ENCODE measurements around the gene TFR2. TPM values are rescaled to one million over a fixed set of nuclear protein-coding genes. Genes with fewer than 3 reads are reported as not detected.

Gene TFR2
- total RNA-seq, 1 experiment from 2014 or later = 11.8 TPM

DNA sequence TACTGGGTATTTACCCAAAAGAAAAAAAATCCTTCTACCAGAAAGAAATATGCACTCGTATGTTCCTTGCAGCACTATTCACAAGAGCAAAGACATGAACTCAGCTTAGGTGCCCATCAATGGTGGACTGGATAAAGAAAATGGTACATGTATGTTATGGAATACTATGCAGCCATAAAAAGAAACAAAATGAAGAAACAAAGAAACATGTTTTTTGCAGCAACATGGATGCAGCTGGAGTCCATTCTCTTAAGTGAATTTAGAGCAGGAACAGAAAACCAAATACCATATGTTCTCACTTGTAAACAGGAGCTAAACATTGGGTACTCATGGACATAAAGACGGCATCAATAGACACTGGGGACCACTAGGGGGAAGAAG, 26.7 kb upstream of the TFR2 start:
- Histone ChIP-seq H3K36me3 (ENCODE audit: control insufficient read depth in 1 of 2, insufficient read depth in 2 of 2, low read length in 2 of 2) (no peaks in the 10 kb centered on the region), H3K27ac (ENCODE audit: low read depth, low read length) (no peak overlapping the region), H3K9ac (ENCODE audit: low read length) (no peak overlapping the region), H3K27me3 (ENCODE audit: insufficient read depth, low read length) (no peaks in the 10 kb centered on the region), H3K4me1 (ENCODE audit: control insufficient read depth in 1 of 2, insufficient read depth in 2 of 2, low read length in 2 of 2) (peaks cover 0 to 8% of the 10 kb centered on the region in 2 experiments; a peak in 2 of 4 replicates), H3K4me3 (replicated peaks in 1 of 2; ENCODE audit: low read depth in 1 of 2, low read length in 2 of 2) (no peak overlapping the region), H3K4me2 (ENCODE audit: low read length) (no peak overlapping the region), H2AFZ (ENCODE audit: low read depth, low read length, poor library complexity, severe bottlenecking) (no peak overlapping the region), H3K9me2 (ENCODE audit: insufficient read depth) (no peaks in the 10 kb centered on the region), H3K9me3 (ENCODE audit: control insufficient read depth in 1 of 2, insufficient read depth in 1 of 2, low read depth in 1 of 2, low read length in 2 of 2) (no peaks in the 10 kb centered on the region), H3K79me2 (ENCODE audit: insufficient read depth, low read length) (no peaks in the 10 kb centered on the region), H4K20me1 (ENCODE audit: insufficient read depth) (no peaks in the 10 kb centered on the region)
- no TSS peak for BruUV-seq (replicated peaks)
- DNase-seq (ENCODE audit: low read depth, low spot score) (no peak), ATAC-seq (no peak)
- TF ChIP-seq SIN3A (IDR thresholded peaks at IDR 0.05; ENCODE audit: low read depth) = no peak
- TF ChIP-seq, protein P1, sequence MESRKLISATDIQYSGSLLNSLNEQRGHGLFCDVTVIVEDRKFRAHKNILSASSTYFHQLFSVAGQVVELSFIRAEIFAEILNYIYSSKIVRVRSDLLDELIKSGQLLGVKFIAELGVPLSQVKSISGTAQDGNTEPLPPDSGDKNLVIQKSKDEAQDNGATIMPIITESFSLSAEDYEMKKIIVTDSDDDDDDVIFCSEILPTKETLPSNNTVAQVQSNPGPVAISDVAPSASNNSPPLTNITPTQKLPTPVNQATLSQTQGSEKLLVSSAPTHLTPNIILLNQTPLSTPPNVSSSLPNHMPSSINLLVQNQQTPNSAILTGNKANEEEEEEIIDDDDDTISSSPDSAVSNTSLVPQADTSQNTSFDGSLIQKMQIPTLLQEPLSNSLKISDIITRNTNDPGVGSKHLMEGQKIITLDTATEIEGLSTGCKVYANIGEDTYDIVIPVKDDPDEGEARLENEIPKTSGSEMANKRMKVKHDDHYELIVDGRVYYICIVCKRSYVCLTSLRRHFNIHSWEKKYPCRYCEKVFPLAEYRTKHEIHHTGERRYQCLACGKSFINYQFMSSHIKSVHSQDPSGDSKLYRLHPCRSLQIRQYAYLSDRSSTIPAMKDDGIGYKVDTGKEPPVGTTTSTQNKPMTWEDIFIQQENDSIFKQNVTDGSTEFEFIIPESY (IDR thresholded peaks at IDR 0.05; ENCODE audit: extremely low read depth, insufficient replicate concordance, low read length) = no peak
- no peak for TF ChIP-seq CBX3 (IDR thresholded peaks at IDR 0.05; ENCODE audit: low read depth)
- TF ChIP-seq, protein P2, sequence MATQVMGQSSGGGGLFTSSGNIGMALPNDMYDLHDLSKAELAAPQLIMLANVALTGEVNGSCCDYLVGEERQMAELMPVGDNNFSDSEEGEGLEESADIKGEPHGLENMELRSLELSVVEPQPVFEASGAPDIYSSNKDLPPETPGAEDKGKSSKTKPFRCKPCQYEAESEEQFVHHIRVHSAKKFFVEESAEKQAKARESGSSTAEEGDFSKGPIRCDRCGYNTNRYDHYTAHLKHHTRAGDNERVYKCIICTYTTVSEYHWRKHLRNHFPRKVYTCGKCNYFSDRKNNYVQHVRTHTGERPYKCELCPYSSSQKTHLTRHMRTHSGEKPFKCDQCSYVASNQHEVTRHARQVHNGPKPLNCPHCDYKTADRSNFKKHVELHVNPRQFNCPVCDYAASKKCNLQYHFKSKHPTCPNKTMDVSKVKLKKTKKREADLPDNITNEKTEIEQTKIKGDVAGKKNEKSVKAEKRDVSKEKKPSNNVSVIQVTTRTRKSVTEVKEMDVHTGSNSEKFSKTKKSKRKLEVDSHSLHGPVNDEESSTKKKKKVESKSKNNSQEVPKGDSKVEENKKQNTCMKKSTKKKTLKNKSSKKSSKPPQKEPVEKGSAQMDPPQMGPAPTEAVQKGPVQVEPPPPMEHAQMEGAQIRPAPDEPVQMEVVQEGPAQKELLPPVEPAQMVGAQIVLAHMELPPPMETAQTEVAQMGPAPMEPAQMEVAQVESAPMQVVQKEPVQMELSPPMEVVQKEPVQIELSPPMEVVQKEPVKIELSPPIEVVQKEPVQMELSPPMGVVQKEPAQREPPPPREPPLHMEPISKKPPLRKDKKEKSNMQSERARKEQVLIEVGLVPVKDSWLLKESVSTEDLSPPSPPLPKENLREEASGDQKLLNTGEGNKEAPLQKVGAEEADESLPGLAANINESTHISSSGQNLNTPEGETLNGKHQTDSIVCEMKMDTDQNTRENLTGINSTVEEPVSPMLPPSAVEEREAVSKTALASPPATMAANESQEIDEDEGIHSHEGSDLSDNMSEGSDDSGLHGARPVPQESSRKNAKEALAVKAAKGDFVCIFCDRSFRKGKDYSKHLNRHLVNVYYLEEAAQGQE (IDR thresholded peaks at IDR 0.05; ENCODE audit: low read depth) = no peak
- no peak for TF ChIP-seq POLR2A (IDR thresholded peaks at IDR 0.05; ENCODE audit: borderline replicate concordance, extremely low read depth, insufficient read depth, insufficient read length)
- TF ChIP-seq RAD21 (IDR thresholded peaks at IDR 0.05; ENCODE audit: low read depth) = no peak
- no peak for TF ChIP-seq ELF1 (IDR thresholded peaks at IDR 0.05; ENCODE audit: borderline replicate concordance, low read depth)
- no peak for TF ChIP-seq TCF7L2 (IDR thresholded peaks at IDR 0.05; ENCODE audit: borderline replicate concordance, extremely low read depth, insufficient read depth, insufficient read length)
- TF ChIP-seq, protein P3, sequence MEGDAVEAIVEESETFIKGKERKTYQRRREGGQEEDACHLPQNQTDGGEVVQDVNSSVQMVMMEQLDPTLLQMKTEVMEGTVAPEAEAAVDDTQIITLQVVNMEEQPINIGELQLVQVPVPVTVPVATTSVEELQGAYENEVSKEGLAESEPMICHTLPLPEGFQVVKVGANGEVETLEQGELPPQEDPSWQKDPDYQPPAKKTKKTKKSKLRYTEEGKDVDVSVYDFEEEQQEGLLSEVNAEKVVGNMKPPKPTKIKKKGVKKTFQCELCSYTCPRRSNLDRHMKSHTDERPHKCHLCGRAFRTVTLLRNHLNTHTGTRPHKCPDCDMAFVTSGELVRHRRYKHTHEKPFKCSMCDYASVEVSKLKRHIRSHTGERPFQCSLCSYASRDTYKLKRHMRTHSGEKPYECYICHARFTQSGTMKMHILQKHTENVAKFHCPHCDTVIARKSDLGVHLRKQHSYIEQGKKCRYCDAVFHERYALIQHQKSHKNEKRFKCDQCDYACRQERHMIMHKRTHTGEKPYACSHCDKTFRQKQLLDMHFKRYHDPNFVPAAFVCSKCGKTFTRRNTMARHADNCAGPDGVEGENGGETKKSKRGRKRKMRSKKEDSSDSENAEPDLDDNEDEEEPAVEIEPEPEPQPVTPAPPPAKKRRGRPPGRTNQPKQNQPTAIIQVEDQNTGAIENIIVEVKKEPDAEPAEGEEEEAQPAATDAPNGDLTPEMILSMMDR (IDR thresholded peaks at IDR 0.05 in 2 of 3, conservative IDR thresholded peaks at IDR 0.05 in 1 of 3; ENCODE audit: borderline replicate concordance in 1 of 3, insufficient read depth in 1 of 3, low read depth in 2 of 3, low read length in 2 of 3) = no peak
- TF ChIP-seq ZNF274 (IDR thresholded peaks at IDR 0.05; ENCODE audit: low read depth, low read length) = no peak
- TF ChIP-seq POLR2AphosphoS5 (IDR thresholded peaks at IDR 0.05; ENCODE audit: low read depth, low read length) = no peak
- TF ChIP-seq JUND (IDR thresholded peaks at IDR 0.05) = no peak
- TF ChIP-seq FOSL1 (IDR thresholded peaks at IDR 0.05; ENCODE audit: low read depth) = no peak
- TF ChIP-seq SRF (IDR thresholded peaks at IDR 0.05; ENCODE audit: low read depth) = no peak
- TF ChIP-seq SP1 (IDR thresholded peaks at IDR 0.05; ENCODE audit: low read depth) = no peak
- TF ChIP-seq EZH2 (IDR thresholded peaks at IDR 0.05) = no peak
- TF ChIP-seq ZFX (IDR thresholded peaks at IDR 0.05) = no peak
- TF ChIP-seq EGR1 (IDR thresholded peaks at IDR 0.05; ENCODE audit: low read depth) = no peak
- ChIA-PET RAD21 (ENCODE audit: low non-redundant PET in 1 of 2, low total read pairs in 2 of 2, uncharacterized antibody in 2 of 2, unreplicated experiment in 2 of 2) (no interaction called here), POLR2A (no interaction called here), CTCF (no interaction called here)
- intact Hi-C loops (cut with micrococcal nuclease) = no loop called here

Data from HCT116 (cell line).